Measurements from ENCODE around the gene PAQR3.

PAQR3 gene

DNA sequence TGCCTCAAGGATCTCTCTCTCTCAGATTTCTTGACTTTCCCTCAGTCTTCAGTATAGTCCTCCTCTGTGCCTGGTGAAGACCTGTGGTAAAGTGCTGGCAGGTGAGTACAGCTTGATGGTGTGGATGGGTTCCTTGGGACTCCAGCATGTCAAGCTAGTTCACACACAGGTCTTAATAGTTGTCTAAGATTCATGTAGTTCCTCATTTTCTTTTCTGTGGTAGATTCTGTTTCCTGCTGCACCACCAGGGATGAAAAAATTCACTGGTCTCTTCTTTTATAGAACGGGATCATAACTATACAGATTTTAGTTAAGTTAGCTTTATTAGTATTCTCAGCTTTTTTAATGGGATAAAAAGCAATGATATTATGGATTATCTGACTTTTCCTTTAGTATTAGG lies 32.5 kb upstream of the PAQR3 start:
- Histone ChIP-seq H3K27ac (no peak overlapping the region), H4K20me1 (ENCODE audit: insufficient read depth) (no peaks in the 10 kb centered on the region), H3K4me2 (no peak overlapping the region), H3K36me3 (ENCODE audit: insufficient read depth) (no peaks in the 10 kb centered on the region), H3K4me1 (ENCODE audit: low read depth, poor library complexity, severe bottlenecking) (no peaks in the 10 kb centered on the region), H3K79me2 (ENCODE audit: insufficient read depth, low read depth) (no peaks in the 10 kb centered on the region), H2AFZ (ENCODE audit: low read depth) (no peak overlapping the region), H3K27me3 (ENCODE audit: insufficient read depth, low read depth) (no peaks in the 10 kb centered on the region), H3K4me3 (IDR thresholded peaks at IDR 0.05; ENCODE audit: insufficient read depth, low read depth, low read length) (no peak overlapping the region), H3K9ac (no peak overlapping the region)
- TF ChIP-seq, protein P1, sequence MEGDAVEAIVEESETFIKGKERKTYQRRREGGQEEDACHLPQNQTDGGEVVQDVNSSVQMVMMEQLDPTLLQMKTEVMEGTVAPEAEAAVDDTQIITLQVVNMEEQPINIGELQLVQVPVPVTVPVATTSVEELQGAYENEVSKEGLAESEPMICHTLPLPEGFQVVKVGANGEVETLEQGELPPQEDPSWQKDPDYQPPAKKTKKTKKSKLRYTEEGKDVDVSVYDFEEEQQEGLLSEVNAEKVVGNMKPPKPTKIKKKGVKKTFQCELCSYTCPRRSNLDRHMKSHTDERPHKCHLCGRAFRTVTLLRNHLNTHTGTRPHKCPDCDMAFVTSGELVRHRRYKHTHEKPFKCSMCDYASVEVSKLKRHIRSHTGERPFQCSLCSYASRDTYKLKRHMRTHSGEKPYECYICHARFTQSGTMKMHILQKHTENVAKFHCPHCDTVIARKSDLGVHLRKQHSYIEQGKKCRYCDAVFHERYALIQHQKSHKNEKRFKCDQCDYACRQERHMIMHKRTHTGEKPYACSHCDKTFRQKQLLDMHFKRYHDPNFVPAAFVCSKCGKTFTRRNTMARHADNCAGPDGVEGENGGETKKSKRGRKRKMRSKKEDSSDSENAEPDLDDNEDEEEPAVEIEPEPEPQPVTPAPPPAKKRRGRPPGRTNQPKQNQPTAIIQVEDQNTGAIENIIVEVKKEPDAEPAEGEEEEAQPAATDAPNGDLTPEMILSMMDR (conservative IDR thresholded peaks at IDR 0.05; ENCODE audit: low read depth, low read length) = no peak

DNA sequence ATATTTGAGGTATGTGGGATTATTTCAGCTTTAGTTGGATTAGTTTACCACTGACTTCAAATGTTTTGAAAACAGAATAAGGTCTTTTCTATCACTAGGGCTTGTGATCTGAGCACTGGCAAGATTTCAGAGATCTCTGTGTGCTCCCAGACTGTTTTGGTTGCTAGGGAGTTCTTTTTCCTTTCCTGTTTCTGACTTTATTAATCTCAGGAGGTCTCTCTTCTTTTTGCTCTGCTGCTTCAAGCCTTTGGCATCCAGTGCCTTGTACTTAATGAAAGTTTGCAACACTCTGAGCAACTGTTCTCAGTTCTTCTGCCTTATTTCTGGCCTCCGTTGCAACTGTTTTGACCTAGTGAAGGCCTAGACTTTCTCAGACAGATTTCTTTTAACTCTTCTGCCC lies 32.1 kb upstream of the PAQR3 start:
- Histone ChIP-seq H3K4me2 (no peak overlapping the region), H3K9ac (no peak overlapping the region), H3K27ac (no peak overlapping the region), H3K79me2 (ENCODE audit: insufficient read depth, low read depth) (no peaks in the 10 kb centered on the region), H2AFZ (ENCODE audit: low read depth) (no peak overlapping the region), H3K36me3 (ENCODE audit: insufficient read depth) (no peaks in the 10 kb centered on the region), H3K27me3 (ENCODE audit: insufficient read depth, low read depth) (no peaks in the 10 kb centered on the region), H3K4me1 (ENCODE audit: low read depth, poor library complexity, severe bottlenecking) (no peaks in the 10 kb centered on the region), H3K4me3 (IDR thresholded peaks at IDR 0.05; ENCODE audit: insufficient read depth, low read depth, low read length) (no peak overlapping the region), H4K20me1 (ENCODE audit: insufficient read depth) (no peaks in the 10 kb centered on the region)
- TF ChIP-seq, protein P1 (conservative IDR thresholded peaks at IDR 0.05; ENCODE audit: low read depth, low read length) = no peak

DNA sequence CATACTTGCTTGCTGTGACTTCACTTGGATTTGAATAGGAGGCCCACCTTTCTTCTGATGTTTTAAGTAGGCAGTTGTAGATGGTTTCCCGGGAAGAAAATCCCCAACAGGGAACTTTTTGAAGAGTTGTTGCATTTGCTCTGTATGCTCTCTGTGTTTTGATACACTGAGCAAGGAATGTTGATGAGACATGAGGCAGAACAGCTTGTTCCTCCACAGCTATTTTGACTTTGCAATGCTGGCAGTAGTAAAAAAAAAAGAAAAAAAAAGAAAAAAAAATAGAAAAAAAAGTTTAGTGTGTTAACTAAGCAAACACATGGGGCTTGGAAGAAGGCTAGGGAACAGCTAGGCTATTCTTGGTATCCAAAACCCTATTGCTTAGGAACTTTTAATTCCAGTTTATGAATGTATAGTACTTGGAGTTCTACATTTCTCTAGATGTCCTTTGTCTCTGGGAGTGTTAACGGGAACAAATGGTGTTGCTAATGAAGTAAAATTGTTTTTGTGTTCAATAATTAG lies 23.4 kb upstream of the PAQR3 start:
- H3K79me2 ChIP-seq (ENCODE audit: insufficient read depth, low read depth) = no peaks in the 10 kb centered on the region
- no peak overlapping the region for H3K9ac ChIP-seq
- H3K4me1 ChIP-seq (ENCODE audit: low read depth, poor library complexity, severe bottlenecking) = no peaks in the 10 kb centered on the region
- no peak overlapping the region for H3K4me3 ChIP-seq (IDR thresholded peaks at IDR 0.05; ENCODE audit: insufficient read depth, low read depth, low read length)
- no peak overlapping the region for H2AFZ ChIP-seq (ENCODE audit: low read depth)
- TF ChIP-seq, protein P1 (conservative IDR thresholded peaks at IDR 0.05; ENCODE audit: low read depth, low read length) = no peak
- no peaks in the 10 kb centered on the region for H4K20me1 ChIP-seq (ENCODE audit: insufficient read depth)
- no peak overlapping the region for H3K27ac ChIP-seq
- H3K36me3 ChIP-seq (ENCODE audit: insufficient read depth) = no peaks in the 10 kb centered on the region
- H3K4me2 ChIP-seq = no peak overlapping the region
- no peaks in the 10 kb centered on the region for H3K27me3 ChIP-seq (ENCODE audit: insufficient read depth, low read depth)

DNA sequence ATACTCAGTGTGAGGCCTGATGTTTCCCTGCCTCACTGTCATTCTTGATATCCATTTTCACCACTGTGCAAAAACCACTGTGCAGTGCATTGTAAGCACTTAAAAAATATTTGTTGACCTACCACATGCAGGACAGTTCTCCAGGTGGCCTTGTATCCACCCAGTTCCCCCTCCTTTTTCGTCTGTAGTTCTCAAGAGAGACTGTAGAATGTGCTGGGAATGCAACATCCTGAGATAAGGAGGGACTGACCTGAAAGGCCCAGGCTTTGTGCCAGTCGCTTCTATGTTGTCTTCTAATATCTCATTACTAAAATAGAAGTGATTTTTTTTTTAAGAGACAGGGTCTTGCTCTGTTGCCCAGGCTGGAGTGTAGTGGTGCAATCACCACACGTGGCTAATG lies 21.7 kb upstream of the PAQR3 start:
- H3K4me3 ChIP-seq (IDR thresholded peaks at IDR 0.05; ENCODE audit: insufficient read depth, low read depth, low read length) = no peak overlapping the region
- TF ChIP-seq, protein P1 (conservative IDR thresholded peaks at IDR 0.05; ENCODE audit: low read depth, low read length) = no peak
- no peaks in the 10 kb centered on the region for H3K27me3 ChIP-seq (ENCODE audit: insufficient read depth, low read depth)
- no peaks in the 10 kb centered on the region for H4K20me1 ChIP-seq (ENCODE audit: insufficient read depth)
- H3K79me2 ChIP-seq (ENCODE audit: insufficient read depth, low read depth) = no peaks in the 10 kb centered on the region
- H3K9ac ChIP-seq = no peak overlapping the region
- H3K4me2 ChIP-seq = no peak overlapping the region
- H2AFZ ChIP-seq (ENCODE audit: low read depth) = no peak overlapping the region
- H3K4me1 ChIP-seq (ENCODE audit: low read depth, poor library complexity, severe bottlenecking) = no peaks in the 10 kb centered on the region
- H3K27ac ChIP-seq = no peak overlapping the region
- no peaks in the 10 kb centered on the region for H3K36me3 ChIP-seq (ENCODE audit: insufficient read depth)

All from KMS-11 (cell line).